Measurements from ENCODE around the gene GALNT1.

The GALNT1 gene

GRCh38 chr18:35682281-35682867, 100.8 kb downstream of the GALNT1 start:
- no peak for DNase-seq

- DNase-seq = no peak
Observed at GRCh38 chr18:35683021-35683420, 101.5 kb downstream of the GALNT1 start.

- DNase-seq = no peak
Observed at GRCh38 chr18:35688757-35689156, 107.2 kb downstream of the GALNT1 start.

GRCh38 chr18:35689728-35690127, 108.2 kb downstream of the GALNT1 start:
- no peak for DNase-seq

- no peak for DNase-seq
Observed at GRCh38 chr18:35691625-35692024, 110.1 kb downstream of the GALNT1 start.

GRCh38 chr18:35692866-35693265, 111.3 kb downstream of the GALNT1 start:
- DNase-seq = no peak

- no peak for DNase-seq
Observed at GRCh38 chr18:35693829-35694228, 112.3 kb downstream of the GALNT1 start.

- no peak for DNase-seq
Observed at GRCh38 chr18:35694808-35695207, 113.3 kb downstream of the GALNT1 start.

GRCh38 chr18:35695384-35695783, 113.8 kb downstream of the GALNT1 start:
- DNase-seq = no peak

- no peak for DNase-seq
Observed at GRCh38 chr18:35695803-35696202, 114.3 kb downstream of the GALNT1 start.

- no peak for DNase-seq
Observed at GRCh38 chr18:35696307-35696706, 114.8 kb downstream of the GALNT1 start.

- no peak for DNase-seq
Observed at GRCh38 chr18:35697869-35698268, 116.3 kb downstream of the GALNT1 start.

- DNase-seq = no peak
Observed at GRCh38 chr18:35703043-35703688, 121.6 kb downstream of the GALNT1 start.

GRCh38 chr18:35705988-35706387, 124.4 kb downstream of the GALNT1 start:
- no peak for DNase-seq

GRCh38 chr18:35707247-35707646, 125.7 kb downstream of the GALNT1 start:
- DNase-seq = no peak

GRCh38 chr18:35707674-35708073, 126.1 kb downstream of the GALNT1 start:
- DNase-seq = no peak

- DNase-seq = no peak
Observed at GRCh38 chr18:35710581-35710980, 129.0 kb downstream of the GALNT1 start.

- no peak for DNase-seq
Observed at GRCh38 chr18:35711227-35711626, 129.7 kb downstream of the GALNT1 start.

- no peak for DNase-seq
Observed at GRCh38 chr18:35713545-35713944, 132.0 kb downstream of the GALNT1 start.

GRCh38 chr18:35714539-35714938, 133.0 kb downstream of the GALNT1 start:
- DNase-seq = no peak

GRCh38 chr18:35715139-35715538, 133.6 kb downstream of the GALNT1 start:
- no peak for DNase-seq

GRCh38 chr18:35716169-35716831, 134.8 kb downstream of the GALNT1 start:
- DNase-seq = no peak

- DNase-seq = no peak
Observed at GRCh38 chr18:35717182-35717581, 135.6 kb downstream of the GALNT1 start.

GRCh38 chr18:35721431-35722081, 140.0 kb downstream of the GALNT1 start:
- DNase-seq = no peak

Data from CD4-positive, alpha-beta T cell treated with Interleukin-1 beta for 1 hour (primary cell).